HG02763 (cell line): Measurements from ENCODE around the gene DEPP1.

Source experiments
- ATAC-seq: cut with Tn5 transposase; IDR thresholded peaks from one replicate; pipeline ENCODE4 v1.9.1; 2021; ENCODE audit warnings: mild to moderate bottlenecking, moderate library complexity; ENCODE audit not compliant: unreplicated experiment

The DEPP1 gene

DNA sequence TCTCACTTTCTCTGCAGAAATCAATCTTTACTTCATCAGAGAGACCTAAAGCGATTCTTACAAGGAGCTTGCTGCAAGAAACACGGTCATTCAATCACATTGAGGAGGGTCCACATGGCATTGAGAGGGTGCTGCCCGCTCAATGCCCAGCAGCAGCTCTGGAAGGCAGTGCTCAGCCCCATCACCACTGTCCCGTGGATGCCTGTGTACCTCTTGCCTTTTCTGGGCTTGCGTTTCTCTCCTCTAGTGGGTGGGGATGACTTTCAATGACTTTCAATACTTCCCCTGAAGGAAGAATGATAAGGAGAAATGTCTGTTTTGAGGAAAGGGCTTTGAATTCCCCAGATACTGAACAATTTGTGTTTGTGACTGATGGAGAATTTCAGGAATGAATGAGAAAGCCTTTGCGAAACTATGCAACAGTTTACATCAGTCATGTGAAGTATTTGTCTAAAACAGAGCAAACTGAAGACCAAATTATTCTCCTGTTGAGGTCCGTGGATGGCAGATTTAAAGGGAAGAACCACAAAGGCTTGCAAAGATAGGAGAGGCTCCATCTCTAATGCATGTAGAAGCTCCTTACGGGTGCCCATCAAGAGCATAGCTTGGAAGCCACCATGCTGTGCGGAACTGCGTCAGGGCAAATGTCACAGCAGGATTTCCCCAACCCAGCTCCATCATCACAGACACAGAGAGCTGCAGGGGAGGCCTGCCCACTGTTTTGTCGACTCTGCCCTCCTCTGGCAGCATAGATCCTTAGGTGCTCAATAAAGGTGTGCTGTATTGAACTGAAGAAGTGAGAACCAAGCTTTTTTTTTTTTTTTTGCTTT lies 15.5 kb upstream of the DEPP1 start:
- ATAC-seq: no peak

DNA sequence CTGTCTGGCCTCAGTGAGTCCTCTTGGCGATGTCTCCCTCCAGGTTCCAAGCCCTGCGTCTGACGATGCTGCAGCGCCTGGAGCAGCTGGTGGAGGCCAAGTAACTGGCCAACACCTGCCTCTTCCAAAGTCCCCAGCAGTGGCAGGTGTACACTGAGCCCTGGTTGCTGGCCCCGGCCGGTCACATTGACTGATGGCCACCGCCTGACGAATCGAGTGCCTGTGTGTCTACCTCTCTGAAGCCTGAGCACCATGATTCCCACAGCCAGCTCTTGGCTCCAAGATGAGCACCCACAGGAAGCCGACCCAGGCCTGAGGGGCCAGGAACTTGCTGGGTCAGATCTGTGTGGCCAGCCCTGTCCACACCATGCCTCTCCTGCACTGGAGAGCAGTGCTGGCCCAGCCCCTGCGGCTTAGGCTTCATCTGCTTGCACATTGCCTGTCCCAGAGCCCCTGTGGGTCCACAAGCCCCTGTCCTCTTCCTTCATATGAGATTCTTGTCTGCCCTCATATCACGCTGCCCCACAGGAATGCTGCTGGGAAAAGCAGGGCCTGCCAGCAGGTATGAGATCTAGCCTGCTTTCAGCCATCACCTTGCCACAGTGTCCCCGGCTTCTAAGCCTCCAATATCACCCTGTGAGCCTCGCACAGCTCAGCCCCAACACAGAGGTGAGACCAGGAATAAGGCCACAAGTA lies 14.8 kb upstream of the DEPP1 start:
- no peak for ATAC-seq

DNA sequence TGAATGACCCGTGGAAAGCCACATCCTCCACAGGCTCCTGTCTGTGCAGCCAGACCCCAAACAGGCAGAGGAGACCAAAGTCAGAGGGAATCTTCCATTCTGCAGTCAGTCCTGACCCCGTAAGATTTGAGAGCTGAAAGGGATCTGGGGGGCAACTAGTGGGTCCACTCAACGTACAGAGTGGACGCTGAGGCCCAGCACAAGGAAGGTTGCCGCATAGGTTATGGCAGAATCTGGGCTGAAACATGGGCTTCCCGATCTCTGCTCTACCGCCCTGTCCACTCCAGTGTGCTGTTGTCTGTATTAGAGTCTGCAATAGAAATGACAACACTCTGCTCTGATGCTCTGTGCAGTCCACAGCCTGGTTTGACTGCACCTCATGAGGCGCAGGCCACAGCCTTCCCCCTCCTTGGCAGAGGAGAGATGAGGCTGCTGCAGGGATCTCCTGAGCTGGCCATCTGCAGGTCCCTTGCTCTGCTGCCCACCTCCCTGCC lies 14.2 kb upstream of the DEPP1 start:
- no peak for ATAC-seq

DNA sequence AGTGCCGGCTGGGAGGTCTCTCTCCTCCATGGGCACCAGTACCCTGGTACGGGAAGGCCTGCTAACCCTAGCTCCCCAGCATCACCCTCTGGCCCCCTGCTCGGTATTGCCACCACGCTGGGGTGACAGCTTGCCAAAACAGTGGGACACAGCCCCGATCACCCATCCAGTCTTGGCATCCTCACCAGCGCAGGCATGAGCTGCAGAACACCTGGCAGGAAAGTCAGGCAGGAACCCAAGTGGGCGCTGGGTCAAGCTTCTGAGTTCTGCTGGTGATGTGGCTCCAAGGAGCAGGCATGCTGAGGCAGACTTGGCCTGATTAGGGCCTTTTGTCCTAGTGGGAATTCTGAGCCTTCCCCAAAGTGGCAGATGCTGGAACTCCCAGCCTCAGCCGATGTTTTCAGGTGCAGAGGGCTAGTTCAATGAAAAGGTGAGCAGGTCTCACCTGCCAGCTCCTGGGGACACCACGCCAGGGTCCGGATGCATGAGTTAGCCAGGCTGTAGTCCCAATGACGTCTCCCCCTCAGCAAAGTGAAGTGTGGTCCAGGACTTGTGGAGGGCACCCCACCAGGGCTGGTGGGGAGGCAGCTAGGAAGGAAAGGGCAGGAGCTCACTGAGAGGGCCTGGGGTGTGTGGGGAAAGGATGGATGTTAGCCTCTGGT lies 13.6 kb upstream of the DEPP1 start:
- no peak for ATAC-seq

DNA sequence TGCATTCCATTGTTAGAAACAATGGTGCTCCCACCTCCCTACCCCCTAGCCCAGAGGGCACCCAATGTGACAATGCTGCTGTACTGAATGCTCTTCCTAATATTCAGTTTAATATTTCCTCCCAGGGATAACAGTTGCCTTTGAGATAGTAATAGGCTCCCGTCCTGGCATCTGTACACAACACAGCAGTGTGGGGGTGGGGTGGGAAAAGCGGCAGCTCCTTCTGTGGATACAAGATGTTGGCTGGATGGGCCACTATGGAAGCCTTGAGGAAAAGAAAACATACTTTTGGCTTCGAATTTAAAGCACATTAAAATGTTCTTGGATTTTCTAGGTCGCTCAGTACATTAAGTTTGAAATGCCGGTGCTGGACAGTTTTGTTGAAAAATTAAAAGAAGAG lies 13.0 kb upstream of the DEPP1 start:
- ATAC-seq: no peak

DNA sequence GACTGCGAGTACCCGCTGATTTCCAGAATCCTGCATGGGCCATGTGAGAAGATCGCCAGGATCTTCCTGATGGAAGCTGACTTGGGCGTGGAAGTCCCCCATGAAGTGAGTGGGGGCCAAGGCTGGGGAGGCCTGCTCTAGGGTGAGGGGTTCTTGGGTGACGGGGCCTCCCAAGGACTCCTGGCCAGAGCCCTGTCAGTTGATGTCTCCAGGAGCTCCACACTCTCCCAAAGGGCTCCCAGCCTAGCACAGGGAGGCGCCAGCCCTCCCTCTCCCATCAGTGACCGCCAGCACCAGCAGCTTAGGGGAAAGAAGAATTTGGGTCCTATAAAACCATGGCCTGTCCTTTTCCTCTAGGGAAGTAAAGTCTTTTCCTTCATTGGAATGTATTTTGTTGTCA lies 12.4 kb upstream of the DEPP1 start:
- no peak for ATAC-seq

DNA sequence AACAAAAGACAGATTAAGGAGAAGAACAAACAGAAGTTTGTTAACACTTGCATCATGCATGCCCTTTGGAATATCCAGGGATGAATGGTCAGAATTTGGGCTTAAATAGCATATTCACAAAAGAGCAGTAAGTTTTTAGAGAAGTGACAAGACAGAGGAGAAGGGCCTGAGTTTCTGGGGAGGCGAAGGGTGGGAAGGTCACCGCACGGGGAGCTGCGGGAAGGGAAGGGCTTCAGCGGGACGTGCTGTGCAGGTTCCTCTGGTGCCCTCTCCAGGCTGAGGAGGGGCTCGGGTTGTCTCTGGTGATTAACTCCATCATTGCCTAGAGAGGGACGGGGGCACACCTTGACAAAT lies 11.7 kb upstream of the DEPP1 start:
- ATAC-seq: no peak

DNA sequence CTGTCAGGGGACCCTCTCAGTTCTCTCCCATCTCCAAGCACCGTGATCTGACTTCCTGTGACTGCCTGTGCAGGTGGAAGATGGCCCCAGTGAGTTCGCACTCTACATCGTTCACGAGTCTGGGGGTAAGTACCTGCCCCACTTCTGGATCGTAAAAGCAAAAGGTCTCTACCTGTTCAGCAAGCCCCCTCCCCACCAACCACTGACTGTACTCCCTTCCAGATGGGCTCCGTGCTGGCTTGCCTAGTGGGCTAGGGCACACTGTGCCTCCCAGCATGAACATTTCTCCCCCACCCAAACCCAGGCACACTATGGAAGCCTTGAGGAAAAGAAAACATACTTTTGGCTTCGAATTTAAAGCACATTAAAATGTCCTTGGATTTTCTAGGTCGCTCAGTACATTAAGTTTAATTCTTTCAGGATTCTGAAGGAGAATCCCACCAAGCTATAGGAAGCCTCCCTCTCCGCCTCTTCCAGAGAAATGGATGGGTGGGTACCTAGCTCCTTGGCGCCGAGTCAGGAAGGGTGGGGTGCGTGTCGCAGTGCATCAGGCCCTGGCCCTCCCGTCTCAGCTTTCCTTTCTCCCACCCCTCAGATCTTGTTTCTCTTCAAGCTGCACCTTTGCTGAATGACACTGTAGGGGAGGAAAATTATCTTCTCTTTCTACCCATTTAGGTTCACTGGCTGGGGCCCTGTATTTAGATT lies 11.1 kb upstream of the DEPP1 start:
- no peak for ATAC-seq

DNA sequence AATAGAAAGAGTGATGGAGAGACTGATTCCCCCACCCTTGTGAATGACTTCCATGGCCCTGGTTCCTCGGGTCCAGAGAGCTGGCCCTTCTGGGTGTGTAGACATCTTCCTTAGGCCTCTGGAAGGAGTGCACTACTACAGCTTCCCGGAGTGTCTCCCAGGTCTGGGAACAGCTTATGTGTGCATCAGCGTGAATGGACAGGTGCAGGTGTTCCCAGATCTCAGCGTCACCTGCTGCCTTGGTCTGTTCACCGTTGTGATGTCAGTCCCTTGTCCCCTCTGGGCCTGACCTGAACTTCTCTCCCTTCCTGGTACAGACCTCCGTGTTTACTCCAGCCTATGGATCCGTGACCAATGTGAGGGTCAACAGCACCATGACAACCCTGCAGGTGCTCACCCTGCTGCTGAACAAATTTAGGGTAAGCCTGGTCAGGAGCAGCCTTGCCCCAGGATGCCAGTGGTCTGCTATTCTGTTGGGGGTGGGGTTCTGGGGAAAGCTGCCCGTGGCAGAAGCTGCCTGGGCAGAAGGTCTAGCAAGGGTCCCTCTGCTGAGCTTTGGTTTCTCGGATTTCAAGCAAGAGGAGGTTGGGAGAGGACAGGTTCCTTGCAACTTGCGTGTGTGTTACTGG lies 10.5 kb upstream of the DEPP1 start:
- no peak for ATAC-seq

DNA sequence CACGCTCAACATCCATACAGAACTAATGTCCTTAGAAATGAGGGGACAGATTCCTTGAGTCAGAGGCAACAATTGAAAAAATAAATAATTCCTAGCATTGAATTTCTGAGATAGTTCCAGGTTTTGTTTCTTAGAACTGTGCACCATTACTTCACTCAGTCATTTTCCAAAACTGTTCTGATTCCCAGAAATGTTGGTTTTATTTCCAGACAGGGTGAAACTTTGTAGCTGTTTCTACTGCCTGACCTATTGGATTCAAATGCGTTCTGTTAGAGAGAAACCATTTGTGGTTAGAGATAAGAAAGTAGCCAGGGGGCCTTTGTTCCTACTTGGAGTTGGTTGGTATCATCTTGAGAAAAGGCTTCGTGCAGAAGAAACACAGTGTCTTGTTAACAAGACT lies 8.1 kb upstream of the DEPP1 start:
- no peak for ATAC-seq

DNA sequence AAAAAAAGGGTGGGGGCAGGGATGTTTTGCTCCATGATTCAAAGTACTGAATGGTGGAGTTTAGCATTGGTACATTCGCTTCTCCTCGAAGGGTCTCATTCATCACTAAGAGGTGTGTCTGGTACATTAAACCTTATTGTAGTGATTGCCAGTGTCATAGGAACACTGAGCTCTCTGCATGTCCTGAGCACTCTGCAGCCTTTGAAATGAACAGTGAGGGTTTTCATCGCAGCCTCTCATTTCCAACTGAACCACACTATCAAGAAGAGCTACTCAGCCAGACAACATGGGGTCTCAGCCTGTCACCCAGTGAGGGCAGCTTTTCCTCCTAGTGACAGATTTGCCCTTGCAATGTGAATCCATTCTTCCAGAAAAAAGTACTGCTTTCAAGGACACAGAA lies 7.6 kb upstream of the DEPP1 start:
- no peak for ATAC-seq

DNA sequence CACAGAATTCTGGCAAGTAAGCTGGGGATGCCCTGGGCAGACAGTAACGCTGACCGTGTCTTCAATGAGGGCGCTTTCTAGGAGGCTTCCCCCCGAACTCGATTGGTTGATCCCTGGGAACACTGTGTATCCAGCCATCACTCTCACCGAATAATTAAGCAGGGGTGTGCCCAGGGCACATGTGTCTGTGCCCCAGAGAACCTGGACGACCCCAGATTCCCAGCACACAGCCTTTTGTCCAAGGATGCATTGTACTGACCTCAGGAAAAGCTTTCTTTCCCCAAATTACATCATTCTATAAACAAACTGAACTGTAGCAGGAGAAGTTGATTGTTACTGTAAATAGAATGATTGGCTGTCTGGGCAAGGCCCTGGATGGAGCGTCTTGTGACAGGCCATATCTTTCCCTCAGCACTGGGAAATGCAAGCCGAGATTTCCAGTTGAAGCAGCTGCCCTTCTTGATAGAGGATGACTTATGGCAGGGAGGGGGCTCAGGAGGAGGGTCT lies 6.6 kb upstream of the DEPP1 start:
- ATAC-seq: no peak

DNA sequence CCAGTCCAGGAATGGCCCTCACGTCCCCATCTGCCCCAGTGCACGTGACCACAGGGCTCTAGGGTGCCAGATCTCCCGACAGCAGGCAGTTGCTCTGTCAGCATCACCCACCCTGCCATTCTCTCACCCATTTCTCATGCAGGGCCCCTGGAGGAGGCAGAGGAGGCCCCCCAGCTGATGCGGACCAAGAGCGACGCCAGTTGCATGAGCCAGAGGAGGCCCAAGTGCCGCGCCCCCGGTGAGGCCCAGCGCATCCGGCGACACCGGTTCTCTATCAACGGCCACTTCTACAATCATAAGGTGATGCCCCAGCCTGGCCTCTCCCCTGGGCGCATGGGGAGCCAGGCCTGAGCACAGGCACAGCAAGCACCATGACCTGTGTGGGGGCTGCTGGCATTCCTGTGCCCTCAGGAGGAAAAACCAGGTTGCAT lies 6.1 kb upstream of the DEPP1 start:
- no peak for ATAC-seq

DNA sequence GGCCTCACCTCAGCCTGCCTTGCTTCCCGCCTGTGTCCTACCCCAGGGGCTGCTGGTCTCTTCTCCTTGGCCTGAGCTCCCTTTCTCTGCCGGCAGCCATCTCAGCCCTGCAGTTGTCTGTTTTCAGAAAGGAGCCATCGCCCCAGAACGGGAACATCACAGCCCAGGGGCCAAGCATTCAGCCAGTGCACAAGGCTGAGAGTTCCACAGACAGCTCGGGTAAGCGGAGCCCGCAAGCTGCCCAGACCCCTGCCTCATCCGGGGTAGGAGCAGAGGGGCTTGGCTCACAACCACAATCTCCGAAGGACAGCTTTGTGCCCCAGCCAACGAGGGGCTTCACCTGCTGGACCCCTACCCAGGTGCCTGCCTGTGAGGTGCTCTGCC lies 5.3 kb upstream of the DEPP1 start:
- ATAC-seq: no peak

DNA sequence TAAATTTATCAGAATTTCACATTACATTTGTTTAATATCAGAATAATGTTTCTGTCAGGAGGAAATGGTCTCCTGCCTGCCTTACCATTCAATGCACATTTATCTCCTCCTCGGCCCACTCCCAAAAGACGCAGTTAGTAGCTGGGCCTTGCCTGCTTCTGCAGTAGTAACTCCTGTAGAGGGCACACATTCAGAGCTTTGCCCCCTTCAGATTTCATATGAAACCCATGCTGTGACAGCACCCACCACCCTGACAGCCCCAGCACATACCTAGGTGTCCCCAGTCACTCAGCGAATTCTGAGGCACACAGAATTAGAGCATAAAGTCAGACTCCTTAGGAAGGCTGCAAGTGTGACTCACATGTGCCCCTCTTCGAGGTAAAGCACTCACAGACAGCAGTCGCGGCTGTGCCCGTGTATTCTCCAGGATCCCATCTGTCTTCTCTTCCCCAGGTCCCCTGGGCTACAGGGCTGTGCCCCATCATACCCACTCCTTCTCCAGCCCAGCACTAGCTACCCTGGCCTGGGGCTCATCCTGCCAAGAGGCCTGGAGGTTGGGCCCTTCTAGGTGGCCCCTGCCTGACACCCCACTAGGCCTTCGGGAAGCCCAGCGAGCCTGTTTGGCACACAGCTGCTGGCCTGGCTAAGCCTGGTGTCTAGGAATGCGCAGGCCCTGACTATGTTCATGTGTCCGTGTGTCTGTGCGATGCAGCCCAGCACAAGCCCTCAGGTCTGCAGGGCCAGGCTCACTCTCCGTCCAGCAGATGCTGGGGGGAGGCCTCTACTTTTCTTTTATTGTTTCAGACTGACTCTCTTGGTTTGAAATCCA lies 4.7 kb upstream of the DEPP1 start:
- no peak for ATAC-seq

DNA sequence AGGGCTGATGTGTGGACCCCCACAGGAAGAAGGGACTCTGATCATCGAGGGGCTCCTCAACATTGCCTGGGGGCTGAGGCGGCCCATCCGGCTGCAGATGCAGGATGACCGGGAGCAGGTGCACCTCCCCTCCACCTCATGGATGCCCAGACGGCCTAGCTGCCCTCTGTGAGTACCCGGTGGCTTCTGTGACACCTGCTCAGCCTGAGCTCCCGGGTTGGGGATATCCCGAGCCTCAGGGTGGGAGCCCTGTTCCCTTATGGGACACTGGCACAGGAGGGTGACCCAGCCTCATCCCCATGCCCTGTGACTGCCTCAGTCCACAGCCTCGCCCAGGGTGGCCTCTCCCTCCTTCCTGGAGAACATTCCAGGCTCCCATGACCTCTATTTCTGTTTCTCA lies 3.9 kb upstream of the DEPP1 start:
- no peak for ATAC-seq

DNA sequence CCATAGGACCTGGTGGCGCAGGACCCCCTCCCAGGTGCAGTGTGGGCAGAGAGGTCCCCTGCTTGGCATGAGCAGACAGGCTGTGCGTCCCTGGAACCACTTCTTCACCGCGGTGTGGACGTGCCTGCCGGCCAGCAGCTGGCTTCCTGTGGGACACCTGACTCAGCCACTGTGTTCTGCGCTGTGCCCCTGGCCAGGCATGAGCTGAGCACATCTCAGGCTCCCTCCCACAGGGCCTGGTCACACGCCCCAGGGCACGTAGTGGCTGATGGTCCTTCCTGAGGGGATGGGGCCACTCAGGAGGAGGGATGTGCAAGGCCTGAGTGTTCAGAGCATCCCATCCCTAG lies 3.5 kb upstream of the DEPP1 start:
- ATAC-seq: no peak

DNA sequence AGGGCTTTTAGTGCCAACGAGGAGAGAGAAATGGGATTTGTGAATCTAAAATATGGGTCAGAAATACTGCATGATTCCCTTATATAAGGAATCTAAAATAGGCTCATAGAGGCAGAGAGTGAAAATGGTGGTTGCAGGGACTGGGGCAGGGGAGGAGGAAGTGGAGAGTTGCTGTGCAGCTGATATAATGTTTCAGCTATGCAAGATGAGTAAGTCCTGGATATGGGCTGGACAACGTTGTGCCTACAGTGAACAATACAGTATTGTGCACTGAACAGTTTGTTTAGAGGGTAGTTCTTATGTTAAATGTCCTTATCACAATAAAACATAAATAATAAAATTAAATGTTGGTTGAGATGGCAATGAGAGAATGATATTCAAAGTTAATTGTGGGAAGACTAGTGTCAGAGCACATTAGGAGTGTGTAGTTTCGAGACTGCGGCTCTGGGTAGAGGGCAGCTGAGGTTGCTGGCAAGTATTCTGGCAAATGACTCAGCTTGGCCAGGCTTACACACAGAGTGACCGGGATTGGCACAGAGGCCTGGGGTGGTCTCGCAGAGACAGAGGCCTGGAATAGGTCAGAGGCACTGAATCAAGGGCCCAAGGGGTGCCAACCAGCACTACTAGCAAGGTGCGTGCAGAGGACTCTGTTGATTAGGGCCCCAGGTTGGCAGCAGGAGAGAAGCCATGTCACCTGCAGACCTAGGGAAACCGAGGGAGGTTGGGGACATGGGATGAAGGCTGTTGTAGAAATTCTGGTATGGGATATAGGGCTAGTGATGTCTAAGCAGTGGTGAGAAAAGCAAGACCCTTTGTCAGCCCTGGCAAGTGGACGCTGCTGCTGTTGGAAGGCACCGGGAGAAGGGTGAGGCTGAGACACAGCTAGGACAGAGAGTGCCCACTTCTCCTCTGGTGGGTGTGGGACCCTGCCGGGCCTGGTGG lies 2.8 kb upstream of the DEPP1 start:
- no peak for ATAC-seq
